Measurements from ENCODE around the gene FAM222B. TPM values are rescaled to one million over a fixed set of nuclear protein-coding genes. Genes with fewer than 3 reads are reported as not detected.

Gene FAM222B
- total and polyA plus RNA-seq, 2 of the 4 experiments (the other 2 are of a cell fraction), result 2.5 to 10.8 TPM

GRCh38 chr17:28858801-28859355 is 16.3 kb upstream of the FAM222B start:
- H3K9me1 ChIP-seq (ENCODE audit: insufficient read depth, low read length), result peaks cover 4% of the 10 kb centered on the region; the same call in 1 of the 2 replicates
- no peak overlapping the region for H2AK9ac ChIP-seq (replicated peaks; ENCODE audit: low read depth, low read length, poor library complexity)
- DNase-seq (no peak), ATAC-seq (ENCODE audit: low read depth) (no peak)
- H2BK5ac ChIP-seq (ENCODE audit: low read depth, low read length, poor library complexity, severe bottlenecking), result no peak overlapping the region
- H3K9ac ChIP-seq (ENCODE audit: low read depth, low read length), result no peak overlapping the region
- H2BK15ac ChIP-seq (ENCODE audit: low read depth, low read length), result no peak overlapping the region
- H3K79me1 ChIP-seq (ENCODE audit: low read depth in 1 of 2, low read length in 2 of 2), result peaks cover 15 to 16% of the 10 kb centered on the region in 2 experiments
- no CpG with 5 or more reads among the region's 2 CpGs for WGBS, 2 experiments (ENCODE audit: extremely low coverage in 2 of 2, insufficient read length in 1 of 2)
- no peak overlapping the region for H4K91ac ChIP-seq (ENCODE audit: insufficient read depth, low read depth, low read length)
- dilution Hi-C loops (cut with HindIII; ENCODE audit: low sequenced_read_pairs, unreplicated experiment) (no loop called here), in situ Hi-C loops (cut with MboI; ENCODE audit: low sequenced_read_pairs) (no loop called here), intact Hi-C loops (cut with micrococcal nuclease) (loop anchor here (5.0 kb wide), 1 partner anchor 97 kb away; no protein-coding TSS in a partner anchor)
- H3K27ac ChIP-seq (ENCODE audit: insufficient read depth, low read length), result no peak overlapping the region
- POLR2A ChIA-PET (ENCODE audit: unreplicated experiment), result no interaction called here
- H4K8ac ChIP-seq (ENCODE audit: low read depth in 2 of 2, low read length in 2 of 2), result no peak overlapping the region
- H3K4me1 ChIP-seq (ENCODE audit: control insufficient read depth, insufficient read depth, low read length), result no peaks in the 10 kb centered on the region
- no peaks in the 10 kb centered on the region for H3K27me3 ChIP-seq (ENCODE audit: control insufficient read depth, insufficient read depth, low read length)
- no peak overlapping the region for H2BK20ac ChIP-seq (ENCODE audit: low read depth, low read length)
- no peak overlapping the region for H3K4ac ChIP-seq (ENCODE audit: low read depth, low read length)
- H3K9me3 ChIP-seq (ENCODE audit: control insufficient read depth, insufficient read depth, low read length), result no peaks in the 10 kb centered on the region
- no peak overlapping the region for H3K56ac ChIP-seq (ENCODE audit: extremely low read depth, insufficient read depth, low read length)
- no peak overlapping the region for H2BK120ac ChIP-seq (ENCODE audit: low read depth, low read length)
- H4K20me1 ChIP-seq (ENCODE audit: insufficient read depth, low read length), result no peaks in the 10 kb centered on the region
- no peak overlapping the region for H2AFZ ChIP-seq (replicated peaks; ENCODE audit: low read length, poor library complexity)
- H3K36me3 ChIP-seq (ENCODE audit: control insufficient read depth, insufficient read depth, low read length), result peaks cover 26% of the 10 kb centered on the region
- CTCF ChIA-PET, result no interaction called here
- no peak overlapping the region for H4K5ac ChIP-seq (ENCODE audit: low read depth, low read length)
- no peak overlapping the region for H3K4me3 ChIP-seq (ENCODE audit: insufficient read depth, low read depth, low read length)
- no peak overlapping the region for H3K23ac ChIP-seq (ENCODE audit: low read depth, low read length)
- TSS peak; percentile 55 for BruUV-seq (replicated peaks)
- TF ChIP-seq MAZ (IDR thresholded peaks at IDR 0.05; ENCODE audit: borderline replicate concordance, low read depth, low read length) (no peak), MXI1 (IDR thresholded peaks at IDR 0.05; ENCODE audit: borderline replicate concordance, low read depth, low read length) (no peak), RFX5 (IDR thresholded peaks at IDR 0.05; ENCODE audit: low read depth, low read length) (no peak), CEBPB (IDR thresholded peaks at IDR 0.05; ENCODE audit: low read depth, low read length) (no peak), BHLHE40 (IDR thresholded peaks at IDR 0.05; ENCODE audit: low read depth, low read length) (no peak), USF2 (IDR thresholded peaks at IDR 0.05; ENCODE audit: low read depth, low read length) (no peak), CTCF (conservative IDR thresholded peaks at IDR 0.05; ENCODE audit: low read depth, low read length) (no peak), SMC3 (IDR thresholded peaks at IDR 0.05; ENCODE audit: low read depth, low read length) (no peak), FOS (IDR thresholded peaks at IDR 0.05; ENCODE audit: low read depth, low read length) (no peak), RCOR1 (IDR thresholded peaks at IDR 0.05; ENCODE audit: insufficient replicate concordance, low read length) (no peak), ELK1 (IDR thresholded peaks at IDR 0.05; ENCODE audit: borderline replicate concordance, low read depth, low read length) (no peak), NFE2L2 (IDR thresholded peaks at IDR 0.05; ENCODE audit: low read depth, low read length) (no peak), RAD21 (IDR thresholded peaks at IDR 0.05; ENCODE audit: low read length) (no peak), POLR2A (IDR thresholded peaks at IDR 0.05; ENCODE audit: low read depth, low read length) (no peak), CHD1 (IDR thresholded peaks at IDR 0.05; ENCODE audit: low read depth, low read length) (no peak), MAFK (IDR thresholded peaks at IDR 0.05; ENCODE audit: low read depth, low read length) (no peak)
- no peak overlapping the region for H2AK5ac ChIP-seq (ENCODE audit: low read depth, low read length)
- H3K18ac ChIP-seq (ENCODE audit: low read depth, low read length), result no peak overlapping the region
- no peak overlapping the region for H3K14ac ChIP-seq (replicated peaks; ENCODE audit: low read depth, low read length)
- H3K4me2 ChIP-seq (ENCODE audit: low read depth, low read length), result no peak overlapping the region

Measured in IMR-90 (cell line).